ENCODE measurements around the gene YIF1B. TPM values are rescaled to one million over a fixed set of nuclear protein-coding genes. Genes with fewer than 3 reads are reported as not detected.

Gene YIF1B
- total and polyA plus RNA-seq, 2 donors (not counting 1 experiment from before 2014, with no cell fraction given): 31.6 to 58.3 TPM

Small RNA genes within 50 kb of the gene (small RNA-seq; reads per million reads assigned to genes)
- not detected for gene RF00019 (ENCODE audit: insufficient read length, low read depth, low replicate concordance)

Other genes with a start within 250 kb of the YIF1B start
- gene DPF1, start 91.7 kb downstream of the YIF1B start, total RNA-seq: not detected in 2 replicates
- 0.42 TPM in 1 of 2 replicates, not detected in the other for gene DPF1, start 91.7 kb downstream of the YIF1B start, polyA plus RNA-seq
- 24.0 and 25.9 TPM in 2 replicates for gene PPP1R14A, start 59.6 kb downstream of the YIF1B start, total RNA-seq
- 32.6 and 33.8 TPM in 2 replicates for gene PPP1R14A, start 59.6 kb downstream of the YIF1B start, polyA plus RNA-seq
- 70.0 and 78.5 TPM in 2 replicates for gene SPINT2, start 51.4 kb downstream of the YIF1B start, total RNA-seq
- 49.1 and 50.0 TPM in 2 replicates for gene SPINT2, start 51.4 kb downstream of the YIF1B start, polyA plus RNA-seq
- 1.2 and 2.0 TPM in 2 replicates for gene C19orf33, start 11.7 kb downstream of the YIF1B start, total RNA-seq
- not detected in 2 replicates for gene C19orf33, start 11.7 kb downstream of the YIF1B start, polyA plus RNA-seq
- 3.7 and 4.4 TPM in 2 replicates for gene KCNK6, start 3.9 kb upstream of the YIF1B start, total RNA-seq
- gene KCNK6, start 3.9 kb upstream of the YIF1B start, polyA plus RNA-seq: 1.5 and 3.4 TPM in 2 replicates
- gene CATSPERG, start 19.9 kb upstream of the YIF1B start, total RNA-seq: 31.2 and 33.8 TPM in 2 replicates
- gene CATSPERG, start 19.9 kb upstream of the YIF1B start, polyA plus RNA-seq: 6.6 and 6.7 TPM in 2 replicates
- 77.1 and 88.1 TPM in 2 replicates for gene PSMD8, start 58.6 kb upstream of the YIF1B start, total RNA-seq
- gene PSMD8, start 58.6 kb upstream of the YIF1B start, polyA plus RNA-seq: 77.1 and 122 TPM in 2 replicates
- gene GGN, start 72.1 kb upstream of the YIF1B start, total RNA-seq: 0.34 TPM in 2 replicates
- not detected in 2 replicates for gene GGN, start 72.1 kb upstream of the YIF1B start, polyA plus RNA-seq
- 1.1 and 1.2 TPM in 2 replicates for gene SPRED3, start 72.8 kb upstream of the YIF1B start, total RNA-seq
- gene SPRED3, start 72.8 kb upstream of the YIF1B start, polyA plus RNA-seq: 1.7 and 2.0 TPM in 2 replicates
- 44.1 and 45.3 TPM in 2 replicates for gene FAM98C, start 87.1 kb upstream of the YIF1B start, total RNA-seq
- 62.0 and 73.5 TPM in 2 replicates for gene FAM98C, start 87.1 kb upstream of the YIF1B start, polyA plus RNA-seq
- gene RASGRP4, start 110.3 kb upstream of the YIF1B start, total RNA-seq: 0.20 TPM in 1 of 2 replicates, not detected in the other
- gene RASGRP4, start 110.3 kb upstream of the YIF1B start, polyA plus RNA-seq: 0.98 and 1.5 TPM in 2 replicates
- gene RYR1, start 117.7 kb upstream of the YIF1B start, total RNA-seq: 3.3 and 3.8 TPM in 2 replicates
- 0.06 and 0.43 TPM in 2 replicates for gene RYR1, start 117.7 kb upstream of the YIF1B start, polyA plus RNA-seq

All from B cell (primary cell).